Breast epithelium (tissue), 4 donors: ENCODE results near the gene MRPL54. TPM values are rescaled to one million over a fixed set of nuclear protein-coding genes. Genes with fewer than 3 reads are reported as not detected.

Source experiments
- DNase-seq, 2 donors: peaks; one replicate each; pipeline ENCODE4 v3.0.0-alpha.2; 2019; ENCODE audit warnings: low spot score in 2 of 2
- H3K27ac ChIP-seq, 2 donors: fragments of 200-600 bp; sonication (generic) in 1 of 2; one replicate each; pipeline ENCODE4 v1.5.1; 2016 to 2019; ENCODE audit warnings: mild to moderate bottlenecking in 1 of 2
- H3K27me3 ChIP-seq, 2 donors: fragments of 200-600 bp; sonication (generic) in 1 of 2; one replicate each; pipeline versions ENCODE4 v1.5.1 to v1.6.0; 2017 to 2019; ENCODE audit warnings: control low read depth in 1 of 2, mild to moderate bottlenecking in 1 of 2
- H3K36me3 ChIP-seq: fragments of 200-600 bp; one replicate; pipeline ENCODE4 v1.5.1; 2019
- H3K4me1 ChIP-seq, 2 donors: fragments of 200-600 bp; sonication (generic); one replicate each; pipeline ENCODE4 v1.5.1; 2016 to 2019; ENCODE audit warnings: control low read depth in 1 of 2
- H3K4me3 ChIP-seq, 3 donors: fragments of 200-600 bp; sonication (generic); 1 replicate in 2 of 3; 2 replicates in 1 of 3; pipeline ENCODE4 v1.5.1; 2016 to 2019; ENCODE audit warnings: mild to moderate bottlenecking in 3 of 3, moderate library complexity in 2 of 3
- H3K9me3 ChIP-seq, 2 donors: fragments of 200-600 bp; sonication (generic) in 1 of 2; one replicate each; pipeline ENCODE4 v1.5.1; 2016 to 2019; ENCODE audit warnings: control low read depth in 1 of 2
- CTCF ChIP-seq, 3 donors: fragments of 450-650 bp; IDR thresholded peaks; one replicate each; pipeline ENCODE4 v1.5.1; 2016 to 2017; ENCODE audit warnings: antibody characterized with exemption in 3 of 3, mild to moderate bottlenecking in 3 of 3, moderate library complexity in 3 of 3
- POLR2A ChIP-seq: fragments of 450-650 bp; IDR thresholded peaks from one replicate; pipeline ENCODE4 v1.6.1; 2016; ENCODE audit warnings: antibody characterized with exemption, mild to moderate bottlenecking, moderate library complexity
- POLR2AphosphoS5 ChIP-seq, 3 donors: sonication (generic); formaldehyde crosslinking; IDR thresholded peaks; one replicate each; pipeline ENCODE4 v1.6.1; 2017; ENCODE audit warnings: antibody characterized with exemption in 3 of 3
- intact Hi-C: fragments of 100-400 bp; cut with DNase I; formaldehyde crosslinking; loops from one replicate; pipeline ENCODE4 v1.15.1; 2023; ENCODE audit warnings: low total_unique reads
- total RNA-seq, 3 donors: library from RNA; depleted of rRNA; stranded (reverse); fragments of >200 nt; gene quantifications; one replicate each; pipeline ENCODE4 v1.1.0, GENCODE V29; 2016

The MRPL54 gene
- total RNA-seq, 3 donors from 2014 or later = 69.9 to 81.5 (median 73.4) TPM

- Histone ChIP-seq H3K4me3 (no peak overlapping the region), H3K9me3 (no peaks in the 10 kb centered on the region), H3K4me1 (no peaks in the 10 kb centered on the region), H3K27me3 (no peaks in the 10 kb centered on the region), H3K27ac (no peak overlapping the region), H3K36me3 (no peaks in the 10 kb centered on the region)
- TF ChIP-seq POLR2A = no peak
- no peak for TF ChIP-seq CTCF (IDR thresholded peaks at IDR 0.05)
- TF ChIP-seq POLR2AphosphoS5 (IDR thresholded peaks at IDR 0.05) = no peak
- DNase-seq = no peak
- intact Hi-C loops = no loop called here
Observed at GRCh38 chr19:3743486-3743885, 19.0 kb upstream of the MRPL54 start.

GRCh38 chr19:3745363-3746045 lies 17.0 kb upstream of the MRPL54 start:
- H3K27me3 ChIP-seq = no peaks in the 10 kb centered on the region
- no peak overlapping the region for H3K4me3 ChIP-seq
- no peak overlapping the region for H3K27ac ChIP-seq
- H3K36me3 ChIP-seq = no peaks in the 10 kb centered on the region
- H3K9me3 ChIP-seq = no peaks in the 10 kb centered on the region
- intact Hi-C loops = no loop called here
- H3K4me1 ChIP-seq = no peaks in the 10 kb centered on the region
- no peak for DNase-seq
- no peak for TF ChIP-seq POLR2A
- TF ChIP-seq POLR2AphosphoS5 (IDR thresholded peaks at IDR 0.05) = no peak
- TF ChIP-seq CTCF (IDR thresholded peaks at IDR 0.05) = no peak

- H3K4me3 ChIP-seq = no peak overlapping the region
- H3K27me3 ChIP-seq = no peaks in the 10 kb centered on the region
- no peaks in the 10 kb centered on the region for H3K36me3 ChIP-seq
- no peak for DNase-seq
- H3K27ac ChIP-seq = no peak overlapping the region
- H3K9me3 ChIP-seq = no peaks in the 10 kb centered on the region
- no peaks in the 10 kb centered on the region for H3K4me1 ChIP-seq
- TF ChIP-seq POLR2AphosphoS5 (IDR thresholded peaks at IDR 0.05) (no peak), CTCF (IDR thresholded peaks at IDR 0.05) (no peak), POLR2A (no peak)
- intact Hi-C loops = no loop called here
Observed at GRCh38 chr19:3746371-3747056, 16.0 kb upstream of the MRPL54 start.

- no peak overlapping the region for H3K27ac ChIP-seq
- DNase-seq = no peak
- TF ChIP-seq POLR2AphosphoS5 (IDR thresholded peaks at IDR 0.05) (no peak), CTCF (IDR thresholded peaks at IDR 0.05) (no peak), POLR2A (no peak)
- H3K4me3 ChIP-seq = no peak overlapping the region
- intact Hi-C loops = no loop called here
- H3K9me3 ChIP-seq = no peaks in the 10 kb centered on the region
- H3K4me1 ChIP-seq = no peaks in the 10 kb centered on the region
- H3K27me3 ChIP-seq = no peaks in the 10 kb centered on the region
- H3K36me3 ChIP-seq = no peaks in the 10 kb centered on the region
Observed at GRCh38 chr19:3748965-3749364, 13.5 kb upstream of the MRPL54 start.

- Histone ChIP-seq H3K4me1 (no peaks in the 10 kb centered on the region), H3K27me3 (no peaks in the 10 kb centered on the region), H3K9me3 (no peaks in the 10 kb centered on the region), H3K4me3 (no peak overlapping the region), H3K36me3 (no peaks in the 10 kb centered on the region), H3K27ac (no peak overlapping the region)
- intact Hi-C loops = no loop called here
- TF ChIP-seq CTCF (IDR thresholded peaks at IDR 0.05) (no peak), POLR2A (no peak), POLR2AphosphoS5 (IDR thresholded peaks at IDR 0.05) (no peak)
- no peak for DNase-seq
Observed at GRCh38 chr19:3750211-3750610, 12.3 kb upstream of the MRPL54 start.
